RWPE1 (cell line): ENCODE results near the gene SP3.

Experiments used
- CTCF ChIA-PET: fragments of 350-600 bp; sonication (Branson Sonifier 250); formaldehyde crosslinking; extraction: SDS; loops from one replicate; lab custom pipeline; 2021; lab: Yijun Ruan, JAX
- POLR2A ChIA-PET: fragments of 400-600 bp; formaldehyde crosslinking; extraction: SDS; loops from one replicate; lab custom pipeline; 2020; ENCODE audit warnings: antibody characterized with exemption; ENCODE audit not compliant: low non-redundant PET; lab: Yijun Ruan, JAX
- DNase-seq: peaks from one replicate; pipeline ENCODE4 v3.0.0; 2012; ENCODE audit warnings: low spot score
- H3K27ac ChIP-seq: fragments of 450-650 bp; 2 replicates; pipeline ENCODE4 v1.5.1; 2017
- TF ChIP-seq, protein P1 (sequence below): fragments of 450-650 bp; conservative IDR thresholded peaks from 2 replicates; pipeline ENCODE4 v1.5.1; 2017; ENCODE audit warnings: low read depth, mild to moderate bottlenecking

Gene SP3

DNA sequence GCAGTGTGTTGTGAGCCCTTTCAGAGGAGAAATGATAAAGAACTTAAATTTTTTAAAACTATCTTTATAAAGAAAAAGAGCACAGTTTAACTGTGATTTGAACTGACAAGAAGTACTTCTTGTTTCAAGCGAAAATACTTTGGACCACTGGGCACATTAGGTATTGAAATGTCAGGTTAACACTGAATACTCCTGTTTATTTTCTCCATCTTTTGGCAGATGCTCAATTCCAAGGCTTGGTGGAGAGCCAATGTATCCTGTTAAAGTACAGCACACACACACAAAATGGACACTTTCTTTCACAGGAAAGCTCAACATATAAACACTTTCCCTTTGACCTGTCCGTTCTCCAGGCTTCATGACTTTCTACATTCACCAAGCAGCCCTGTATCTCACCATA is 32.6 kb upstream of the SP3 start:
- H3K27ac ChIP-seq: no peak overlapping the region
- DNase-seq: no peak
- CTCF ChIA-PET: no interaction called here

DNA sequence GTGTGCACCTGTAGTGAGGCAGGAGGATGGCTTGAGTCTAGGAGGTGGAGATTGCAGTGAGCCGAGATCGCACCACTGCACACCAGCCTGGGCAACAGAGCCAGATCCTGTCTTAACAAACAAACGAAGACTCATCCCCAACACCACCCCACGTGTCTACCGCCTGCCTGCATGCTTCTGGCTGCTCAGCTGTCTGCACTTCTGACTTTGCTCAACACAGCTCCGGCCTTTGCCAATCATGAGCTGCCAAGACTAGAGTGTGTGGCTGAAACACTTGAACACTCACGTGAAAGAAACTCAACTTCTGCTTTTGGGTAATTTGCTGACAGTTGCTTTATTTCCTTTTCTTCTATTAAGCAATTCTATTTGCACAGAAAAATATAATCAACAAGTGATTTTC is 32.1 kb upstream of the SP3 start:
- no peak for DNase-seq
- POLR2A ChIA-PET: no interaction called here
- CTCF ChIA-PET: no interaction called here
- no peak overlapping the region for H3K27ac ChIP-seq
- TF ChIP-seq, protein P1, sequence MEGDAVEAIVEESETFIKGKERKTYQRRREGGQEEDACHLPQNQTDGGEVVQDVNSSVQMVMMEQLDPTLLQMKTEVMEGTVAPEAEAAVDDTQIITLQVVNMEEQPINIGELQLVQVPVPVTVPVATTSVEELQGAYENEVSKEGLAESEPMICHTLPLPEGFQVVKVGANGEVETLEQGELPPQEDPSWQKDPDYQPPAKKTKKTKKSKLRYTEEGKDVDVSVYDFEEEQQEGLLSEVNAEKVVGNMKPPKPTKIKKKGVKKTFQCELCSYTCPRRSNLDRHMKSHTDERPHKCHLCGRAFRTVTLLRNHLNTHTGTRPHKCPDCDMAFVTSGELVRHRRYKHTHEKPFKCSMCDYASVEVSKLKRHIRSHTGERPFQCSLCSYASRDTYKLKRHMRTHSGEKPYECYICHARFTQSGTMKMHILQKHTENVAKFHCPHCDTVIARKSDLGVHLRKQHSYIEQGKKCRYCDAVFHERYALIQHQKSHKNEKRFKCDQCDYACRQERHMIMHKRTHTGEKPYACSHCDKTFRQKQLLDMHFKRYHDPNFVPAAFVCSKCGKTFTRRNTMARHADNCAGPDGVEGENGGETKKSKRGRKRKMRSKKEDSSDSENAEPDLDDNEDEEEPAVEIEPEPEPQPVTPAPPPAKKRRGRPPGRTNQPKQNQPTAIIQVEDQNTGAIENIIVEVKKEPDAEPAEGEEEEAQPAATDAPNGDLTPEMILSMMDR: no peak

More for the DNA sequence above, 32.6 kb upstream of the SP3 start:
- POLR2A ChIA-PET: no interaction called here
- TF ChIP-seq, protein P1: no peak

DNA sequence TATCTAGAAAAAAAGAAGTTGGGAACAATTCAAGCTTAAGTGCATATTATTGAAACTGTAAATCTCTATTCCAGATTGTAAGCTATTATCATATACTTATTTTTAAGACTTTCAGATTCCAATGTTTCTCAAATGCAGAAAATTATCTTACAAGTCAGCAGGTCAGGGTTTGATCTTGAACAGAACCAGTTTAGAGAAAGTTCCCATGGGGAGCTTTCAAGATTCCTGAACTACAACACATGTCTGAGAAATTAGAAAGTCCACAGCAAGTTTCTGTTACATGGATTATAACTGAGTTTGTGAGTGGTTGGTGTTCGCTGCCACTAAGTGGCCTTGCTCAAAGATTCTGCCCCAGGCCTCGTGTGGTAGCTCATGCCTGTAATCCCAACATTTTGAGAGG is 31.6 kb upstream of the SP3 start:
- DNase-seq: no peak
- H3K27ac ChIP-seq: no peak overlapping the region
- POLR2A ChIA-PET: no interaction called here
- TF ChIP-seq, protein P1: no peak
- CTCF ChIA-PET: no interaction called here

DNA sequence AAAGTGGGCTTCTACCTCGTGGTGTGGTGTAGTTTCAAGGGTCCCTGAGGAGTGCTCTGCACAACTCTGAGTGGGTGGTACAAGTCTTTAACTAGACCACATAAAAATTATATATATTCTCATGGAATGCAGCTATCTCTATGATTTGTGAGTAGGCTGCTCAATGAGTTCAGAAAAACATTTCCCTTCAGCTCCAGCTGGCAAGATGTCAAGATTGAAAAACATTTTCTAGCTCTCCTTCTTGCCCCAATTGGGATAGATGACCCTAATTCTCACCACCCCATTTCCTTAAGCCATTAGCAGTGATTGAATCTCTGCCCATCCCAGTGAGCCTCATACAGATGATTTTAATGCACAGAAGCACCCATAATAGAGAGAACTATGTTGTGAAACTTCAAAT is 28.3 kb upstream of the SP3 start:
- CTCF ChIA-PET: no interaction called here
- no peak overlapping the region for H3K27ac ChIP-seq
- POLR2A ChIA-PET: no interaction called here
- TF ChIP-seq, protein P1: no peak
- no peak for DNase-seq

DNA sequence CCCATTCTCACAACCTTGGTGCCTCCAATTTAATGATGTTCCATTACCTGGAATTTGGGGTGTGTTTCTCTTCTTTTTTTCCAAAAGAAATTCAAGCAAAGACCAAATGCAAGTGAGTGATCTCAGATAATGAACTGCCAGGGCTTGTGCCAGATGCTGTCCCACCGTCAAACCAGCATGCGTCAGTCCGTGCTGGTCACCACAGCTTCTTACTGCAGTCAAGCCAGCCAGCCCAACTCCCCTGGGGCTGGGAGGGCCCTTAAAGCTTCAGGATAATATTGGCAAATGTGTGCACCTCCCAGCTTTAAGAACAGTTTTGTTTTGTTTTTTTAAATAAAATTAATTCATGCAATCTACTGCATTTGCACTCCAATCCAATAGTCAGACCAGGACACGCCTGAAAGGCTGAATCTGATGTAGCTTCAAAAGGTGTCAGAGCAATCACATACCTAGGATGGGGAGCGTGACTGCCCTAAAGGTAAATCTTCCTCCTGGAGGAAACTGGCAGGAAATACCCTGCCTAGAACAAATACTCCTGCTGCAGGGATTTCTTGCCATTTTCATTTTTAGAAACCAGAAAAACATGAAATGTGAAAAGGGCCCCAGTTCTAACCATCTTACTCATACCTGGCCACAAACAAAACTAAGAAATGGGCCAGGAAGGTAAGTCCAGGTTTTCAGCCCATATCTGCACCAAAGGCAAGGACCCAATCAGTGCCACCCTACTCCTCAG is 26.8 kb upstream of the SP3 start:
- H3K27ac ChIP-seq: peak overlapping the region; percentile 84
- POLR2A ChIA-PET: no interaction called here
- TF ChIP-seq, protein P1: no peak
- no peak for DNase-seq
- CTCF ChIA-PET: no interaction called here

DNA sequence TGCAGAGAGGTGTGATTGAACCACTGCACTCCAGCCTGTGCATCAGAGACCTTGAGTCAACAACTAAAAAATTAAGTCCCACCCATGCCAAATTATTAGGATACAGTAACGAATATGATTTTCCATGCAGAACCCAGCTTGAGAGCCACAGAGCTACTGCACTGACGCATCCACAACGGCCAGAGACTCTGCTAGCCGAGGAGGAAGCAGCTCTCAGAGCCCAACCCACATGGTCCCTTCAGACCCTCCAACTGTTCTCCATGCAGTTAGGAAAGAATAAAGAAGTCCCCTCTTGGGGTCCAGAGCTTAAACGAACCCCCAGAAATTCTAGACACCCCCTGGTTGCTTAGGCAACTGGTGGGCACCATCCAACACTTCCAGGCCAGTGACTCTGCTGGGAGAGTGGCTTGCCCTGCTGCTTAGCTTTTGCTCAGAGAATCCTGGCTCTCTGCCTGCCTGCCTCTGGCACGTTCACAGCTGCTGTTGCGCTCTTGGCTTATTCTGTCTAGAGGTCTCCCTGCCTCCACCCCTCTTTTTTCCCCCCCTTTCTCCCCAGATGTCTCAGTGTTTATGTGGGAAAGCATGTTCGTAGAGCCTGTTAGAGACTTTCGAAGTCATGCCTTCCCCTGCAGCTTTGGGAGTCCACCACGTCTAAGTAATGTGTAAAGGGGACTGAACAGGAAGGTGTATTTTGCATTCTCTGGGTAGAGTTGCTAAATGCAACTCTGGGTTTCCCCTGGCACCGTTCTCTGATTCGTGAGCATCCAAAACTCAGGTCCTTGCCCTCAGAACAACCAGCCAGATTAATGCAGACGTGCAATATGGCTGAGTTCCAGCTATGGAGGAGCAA is 26.0 kb upstream of the SP3 start:
- DNase-seq: no peak
- peak overlapping the region; percentile 84 for H3K27ac ChIP-seq
- TF ChIP-seq, protein P1: no peak
- ChIA-PET CTCF (no interaction called here), POLR2A (no interaction called here)
